ENCODE results near the gene LIMS2.

Gene LIMS2

DNA sequence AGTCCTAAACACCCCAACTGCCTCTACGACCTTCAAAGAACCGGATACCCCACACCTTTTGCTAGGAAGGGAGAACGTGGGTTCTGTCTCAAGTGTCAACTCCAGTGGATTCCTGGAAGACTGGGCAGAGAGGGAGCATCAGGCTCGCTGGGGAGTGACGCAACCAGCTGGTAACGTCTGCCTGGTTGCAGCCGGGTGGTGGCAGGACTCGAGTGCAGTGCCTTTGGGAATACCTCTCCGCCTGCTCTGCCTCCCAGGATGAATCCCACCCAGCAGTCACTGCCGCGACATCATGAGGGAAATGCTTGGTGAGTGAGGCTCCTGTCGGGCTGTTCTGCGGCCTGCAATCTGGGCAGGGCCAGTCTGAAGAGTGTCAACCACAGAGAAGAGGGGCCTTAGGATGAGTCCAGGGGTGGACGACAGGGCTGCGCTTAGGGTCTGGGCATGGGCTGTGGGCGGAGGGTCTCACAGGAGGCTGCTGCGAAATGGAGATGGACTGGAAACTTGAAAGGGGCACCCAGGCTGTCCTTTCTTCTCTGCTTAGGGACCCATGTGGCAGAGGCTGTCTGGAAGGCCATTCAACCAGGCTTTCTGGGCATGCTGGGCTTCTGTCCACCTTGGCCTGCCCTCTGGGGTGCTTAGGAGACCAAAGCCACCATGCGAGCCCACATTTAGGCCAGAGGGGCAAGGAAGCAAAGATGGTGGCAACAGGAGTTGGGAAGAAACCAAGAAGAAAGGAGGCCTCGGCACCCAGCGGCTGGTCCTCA lies 16.5 kb downstream of the LIMS2 start:
- Histone ChIP-seq H4K20me1 (ENCODE audit: insufficient read depth, low read length, poor library complexity, severe bottlenecking) (no peaks in the 10 kb centered on the region), H3K4me3 (ENCODE audit: low read length, poor library complexity, severe bottlenecking) (no peak overlapping the region), H3K4me1 (ENCODE audit: insufficient read depth, low read length, poor library complexity, severe bottlenecking) (no peaks in the 10 kb centered on the region), H3K9me2 (replicated peaks; ENCODE audit: low read depth, low read length) (no peaks in the 10 kb centered on the region), H3K9ac (ENCODE audit: low read depth, low read length, poor library complexity, severe bottlenecking) (no peak overlapping the region), H3K4me2 (ENCODE audit: low read depth, low read length, poor library complexity, severe bottlenecking) (no peak overlapping the region), H3K27me3 (ENCODE audit: insufficient read depth, low read length, poor library complexity, severe bottlenecking) (no peaks in the 10 kb centered on the region), H3F3A (ENCODE audit: low read depth) (no peaks in the 10 kb centered on the region), H3K36me3 (ENCODE audit: insufficient read depth, low read length) (no peaks in the 10 kb centered on the region), H2AFZ (ENCODE audit: low read length) (no peak overlapping the region), H3K9me3 (ENCODE audit: insufficient read depth, low read depth, low read length) (no peaks in the 10 kb centered on the region), H3K79me2 (ENCODE audit: insufficient read depth, low read length) (no peaks in the 10 kb centered on the region)
- TF ChIP-seq, protein P1, sequence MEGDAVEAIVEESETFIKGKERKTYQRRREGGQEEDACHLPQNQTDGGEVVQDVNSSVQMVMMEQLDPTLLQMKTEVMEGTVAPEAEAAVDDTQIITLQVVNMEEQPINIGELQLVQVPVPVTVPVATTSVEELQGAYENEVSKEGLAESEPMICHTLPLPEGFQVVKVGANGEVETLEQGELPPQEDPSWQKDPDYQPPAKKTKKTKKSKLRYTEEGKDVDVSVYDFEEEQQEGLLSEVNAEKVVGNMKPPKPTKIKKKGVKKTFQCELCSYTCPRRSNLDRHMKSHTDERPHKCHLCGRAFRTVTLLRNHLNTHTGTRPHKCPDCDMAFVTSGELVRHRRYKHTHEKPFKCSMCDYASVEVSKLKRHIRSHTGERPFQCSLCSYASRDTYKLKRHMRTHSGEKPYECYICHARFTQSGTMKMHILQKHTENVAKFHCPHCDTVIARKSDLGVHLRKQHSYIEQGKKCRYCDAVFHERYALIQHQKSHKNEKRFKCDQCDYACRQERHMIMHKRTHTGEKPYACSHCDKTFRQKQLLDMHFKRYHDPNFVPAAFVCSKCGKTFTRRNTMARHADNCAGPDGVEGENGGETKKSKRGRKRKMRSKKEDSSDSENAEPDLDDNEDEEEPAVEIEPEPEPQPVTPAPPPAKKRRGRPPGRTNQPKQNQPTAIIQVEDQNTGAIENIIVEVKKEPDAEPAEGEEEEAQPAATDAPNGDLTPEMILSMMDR (conservative IDR thresholded peaks at IDR 0.05; ENCODE audit: low read length), result no peak
- no peak for TF ChIP-seq EZH2phosphoT487 (IDR thresholded peaks at IDR 0.05; ENCODE audit: borderline replicate concordance)

GRCh38 chr2:127658146-127658545 lies 17.2 kb downstream of the LIMS2 start:
- Histone ChIP-seq H3F3A (ENCODE audit: low read depth) (no peaks in the 10 kb centered on the region), H3K4me2 (ENCODE audit: low read depth, low read length, poor library complexity, severe bottlenecking) (no peak overlapping the region), H3K4me3 (ENCODE audit: low read length, poor library complexity, severe bottlenecking) (no peak overlapping the region), H2AFZ (ENCODE audit: low read length) (no peak overlapping the region), H3K36me3 (ENCODE audit: insufficient read depth, low read length) (no peaks in the 10 kb centered on the region), H3K79me2 (ENCODE audit: insufficient read depth, low read length) (no peaks in the 10 kb centered on the region), H3K27me3 (ENCODE audit: insufficient read depth, low read length, poor library complexity, severe bottlenecking) (no peaks in the 10 kb centered on the region), H3K9ac (ENCODE audit: low read depth, low read length, poor library complexity, severe bottlenecking) (no peak overlapping the region), H4K20me1 (ENCODE audit: insufficient read depth, low read length, poor library complexity, severe bottlenecking) (no peaks in the 10 kb centered on the region), H3K4me1 (ENCODE audit: insufficient read depth, low read length, poor library complexity, severe bottlenecking) (no peaks in the 10 kb centered on the region), H3K9me3 (ENCODE audit: insufficient read depth, low read depth, low read length) (no peaks in the 10 kb centered on the region), H3K9me2 (replicated peaks; ENCODE audit: low read depth, low read length) (no peaks in the 10 kb centered on the region)
- TF ChIP-seq EZH2phosphoT487 (IDR thresholded peaks at IDR 0.05; ENCODE audit: borderline replicate concordance), result no peak
- TF ChIP-seq, protein P1 (conservative IDR thresholded peaks at IDR 0.05; ENCODE audit: low read length), result no peak

- Histone ChIP-seq H3F3A (ENCODE audit: low read depth) (no peaks in the 10 kb centered on the region), H4K20me1 (ENCODE audit: insufficient read depth, low read length, poor library complexity, severe bottlenecking) (no peaks in the 10 kb centered on the region), H3K9me2 (replicated peaks; ENCODE audit: low read depth, low read length) (no peaks in the 10 kb centered on the region), H3K9ac (ENCODE audit: low read depth, low read length, poor library complexity, severe bottlenecking) (no peak overlapping the region), H3K36me3 (ENCODE audit: insufficient read depth, low read length) (no peaks in the 10 kb centered on the region), H3K4me2 (ENCODE audit: low read depth, low read length, poor library complexity, severe bottlenecking) (no peak overlapping the region), H3K4me3 (ENCODE audit: low read length, poor library complexity, severe bottlenecking) (no peak overlapping the region), H3K4me1 (ENCODE audit: insufficient read depth, low read length, poor library complexity, severe bottlenecking) (no peaks in the 10 kb centered on the region), H2AFZ (ENCODE audit: low read length) (no peak overlapping the region), H3K27me3 (ENCODE audit: insufficient read depth, low read length, poor library complexity, severe bottlenecking) (no peaks in the 10 kb centered on the region), H3K79me2 (ENCODE audit: insufficient read depth, low read length) (no peaks in the 10 kb centered on the region), H3K9me3 (ENCODE audit: insufficient read depth, low read depth, low read length) (no peaks in the 10 kb centered on the region)
- no peak for TF ChIP-seq EZH2phosphoT487 (IDR thresholded peaks at IDR 0.05; ENCODE audit: borderline replicate concordance)
- TF ChIP-seq, protein P1 (conservative IDR thresholded peaks at IDR 0.05; ENCODE audit: low read length), result no peak
These were observed 18.1 kb downstream of the LIMS2 start for GRCh38 chr2:127657232-127657595.

All from Loucy (cell line).